DMS53 (cell line): Measurements from ENCODE around the gene STUM.

ENCODE experiments used
- DNase-seq: peaks from one replicate; lab custom pipeline; 2025; lab: John Stamatoyannopoulos, UW

The STUM gene

DNA sequence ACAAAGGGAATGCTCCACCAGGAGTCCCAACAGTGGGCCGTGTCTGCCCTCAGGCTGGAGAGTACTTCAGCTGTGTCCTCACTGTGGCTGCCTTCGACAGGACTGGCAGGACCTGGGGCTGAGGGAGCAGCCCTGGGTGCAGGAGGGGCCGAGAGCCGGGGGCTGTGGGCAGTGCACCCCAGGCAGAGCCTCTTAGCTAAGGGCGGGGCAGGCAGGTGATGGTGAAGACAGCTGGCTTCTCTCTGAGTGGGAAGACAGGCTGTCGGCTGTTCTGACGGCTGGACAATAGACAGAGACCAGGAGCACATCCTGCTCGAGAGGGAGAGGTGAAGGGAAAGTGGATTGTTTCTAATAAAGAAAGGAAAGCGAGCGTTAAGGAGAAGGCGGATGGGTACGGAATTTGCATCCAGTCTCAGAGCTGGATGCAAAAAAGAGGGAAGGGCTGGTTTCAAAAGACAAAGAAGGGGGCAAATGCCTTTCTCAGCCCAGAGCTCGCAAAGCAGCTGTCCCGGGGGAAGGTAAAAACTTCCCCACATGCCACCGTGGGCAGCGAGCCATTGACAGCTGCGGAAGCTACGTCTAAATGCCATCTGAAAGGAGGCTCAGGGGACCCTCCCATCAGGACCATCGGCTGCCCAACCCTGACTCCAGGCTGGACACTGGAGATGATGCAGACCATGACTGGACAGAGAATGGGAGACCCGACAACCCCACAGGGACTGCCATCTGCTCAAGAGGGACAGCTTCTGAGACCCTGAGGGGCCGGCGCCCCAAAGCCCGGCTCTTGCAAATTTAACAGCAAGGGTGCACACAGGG lies 92.0 kb downstream of the STUM start:
- peak; percentile 64 for DNase-seq

DNA sequence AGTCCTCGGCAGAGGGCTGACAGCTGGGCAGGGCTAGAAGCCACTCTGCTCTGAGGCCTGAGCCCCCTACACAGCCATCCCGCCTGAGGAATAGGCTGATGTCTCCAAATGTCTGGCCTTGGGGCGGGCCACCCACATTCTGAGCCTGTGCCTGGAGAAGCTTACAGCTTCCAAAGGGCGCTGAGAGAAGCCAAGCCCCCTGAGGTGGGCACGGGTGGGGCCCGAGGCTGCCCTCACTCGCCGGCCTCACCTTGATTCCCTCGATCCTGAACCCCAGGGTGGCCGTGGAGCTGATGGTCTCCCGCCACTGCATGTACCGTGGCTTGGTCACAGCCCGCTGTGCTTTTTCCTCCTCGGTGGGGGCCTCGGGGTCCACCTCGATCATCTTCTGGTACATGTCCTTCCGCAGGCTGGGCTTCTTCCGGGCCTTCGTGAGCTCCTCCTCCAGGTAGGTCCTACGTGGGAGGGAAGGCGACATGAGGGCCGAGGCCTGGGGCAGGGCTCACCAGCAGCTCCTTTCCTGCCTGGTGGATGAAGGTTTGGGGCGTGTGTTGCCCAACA lies 93.2 kb downstream of the STUM start:
- no peak for DNase-seq

DNA sequence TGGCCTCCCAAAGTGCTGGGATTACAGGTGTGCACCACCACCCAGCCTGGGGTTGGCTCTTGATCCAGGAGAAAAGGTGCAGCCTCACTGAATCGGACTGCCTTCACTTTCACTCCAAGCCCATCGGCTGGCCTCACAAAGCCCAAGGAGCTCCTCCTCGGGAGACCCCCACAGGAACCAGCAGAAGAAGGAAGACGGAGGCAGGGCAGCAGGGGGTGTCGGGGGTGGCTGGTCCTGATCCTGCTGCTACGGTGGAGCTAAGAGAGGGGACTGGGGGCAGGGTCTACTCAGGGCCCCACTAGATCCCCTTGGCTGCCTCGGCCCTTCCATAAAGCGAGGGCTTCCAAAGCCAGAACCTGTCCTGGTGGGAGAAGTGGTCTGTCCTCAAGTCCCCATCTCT lies 93.9 kb downstream of the STUM start:
- DNase-seq, result no peak

DNA sequence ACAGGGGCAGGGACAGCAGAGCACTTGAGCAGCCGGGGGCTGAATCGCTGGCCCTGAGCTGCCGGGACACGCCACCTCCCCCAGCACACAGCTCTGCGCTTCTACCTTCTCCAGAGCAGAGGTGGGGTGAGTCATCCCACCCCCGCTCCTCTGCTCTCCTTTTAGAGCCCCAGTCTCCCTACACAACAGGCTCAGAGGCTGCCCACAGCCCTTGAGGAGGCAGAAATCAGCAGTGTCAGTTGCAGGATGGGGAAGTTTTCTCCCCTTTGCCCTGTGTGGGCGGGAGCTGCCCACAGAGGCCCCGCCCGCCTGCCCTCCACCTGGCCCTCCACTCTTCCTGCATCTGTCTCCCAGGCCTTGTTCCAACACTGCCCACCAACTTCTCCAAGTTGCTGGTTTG lies 94.6 kb downstream of the STUM start:
- DNase-seq, result peak; percentile 56

DNA sequence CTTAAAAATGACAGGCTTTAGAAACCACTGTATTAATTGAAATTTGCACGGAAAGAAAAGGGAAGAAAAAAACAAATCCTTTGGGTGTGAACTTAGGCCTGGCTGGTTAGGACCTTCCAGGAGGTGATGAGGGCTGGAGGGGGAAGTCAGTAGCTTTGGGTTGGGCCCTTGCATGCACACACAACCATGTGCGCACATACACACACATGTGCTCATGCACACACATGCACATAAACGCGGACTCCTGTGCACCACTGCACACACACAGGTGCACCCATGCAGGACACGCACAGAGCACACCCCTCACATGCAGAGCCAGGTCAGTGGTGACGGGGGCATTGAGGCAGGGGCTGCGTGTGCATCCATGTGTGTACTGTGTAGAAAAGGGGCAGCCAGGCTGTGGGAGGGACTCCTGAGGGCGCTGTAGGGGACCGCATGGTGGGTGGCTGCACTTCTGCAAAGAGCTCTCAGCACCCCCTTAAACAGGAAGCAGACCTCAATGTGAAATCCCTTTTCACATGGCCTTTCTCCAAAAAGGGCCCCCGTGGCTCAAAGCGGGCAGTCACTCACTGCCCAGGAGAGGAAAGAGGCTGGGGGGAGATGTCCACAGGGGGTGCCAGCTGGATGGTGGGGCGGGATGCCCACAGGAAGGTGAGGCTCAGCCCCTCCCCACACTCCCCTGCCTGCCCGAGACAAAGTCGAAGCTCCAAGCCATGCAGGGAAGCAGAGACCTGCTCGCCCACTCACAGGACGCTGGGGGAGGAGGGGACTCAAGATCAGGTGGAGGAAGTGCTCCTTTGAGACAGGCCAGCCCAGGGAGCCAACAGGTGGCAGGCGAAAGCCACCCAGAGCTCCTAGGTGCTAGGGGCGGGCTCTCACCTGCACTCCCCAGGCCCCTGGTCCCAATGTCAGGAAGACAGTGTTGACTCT lies 95.3 kb downstream of the STUM start:
- DNase-seq, result no peak

DNA sequence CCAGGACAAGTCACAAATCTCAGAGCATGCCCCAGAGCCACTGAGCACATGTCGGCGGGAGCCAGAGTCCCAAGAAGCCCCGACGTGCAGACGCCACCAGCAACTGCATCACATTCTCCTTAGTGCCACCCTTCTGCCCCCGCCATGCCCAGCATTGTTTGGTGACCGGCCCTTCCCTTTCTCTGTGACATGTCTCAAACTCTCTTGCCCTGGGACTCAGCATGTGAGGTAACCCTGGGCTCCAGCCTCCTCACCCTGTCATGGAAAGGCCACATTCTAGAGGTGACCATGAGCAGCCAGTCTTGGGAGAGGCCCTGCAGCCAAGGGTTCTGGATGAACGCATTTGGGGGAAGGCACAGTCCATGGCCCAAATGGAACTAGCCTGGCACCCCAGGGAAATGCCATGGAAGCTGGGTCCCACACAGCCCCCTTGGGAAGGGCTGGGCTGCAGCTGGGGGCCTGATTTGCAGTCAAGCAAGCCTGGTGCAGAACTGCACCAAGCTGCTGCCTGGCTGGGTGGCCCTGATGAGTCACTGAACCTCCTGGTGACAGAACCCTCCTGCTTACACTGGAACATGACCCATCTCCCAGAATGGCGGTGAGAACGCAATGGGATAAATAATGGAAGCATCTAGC lies 96.1 kb downstream of the STUM start:
- peak; percentile 41 for DNase-seq

DNA sequence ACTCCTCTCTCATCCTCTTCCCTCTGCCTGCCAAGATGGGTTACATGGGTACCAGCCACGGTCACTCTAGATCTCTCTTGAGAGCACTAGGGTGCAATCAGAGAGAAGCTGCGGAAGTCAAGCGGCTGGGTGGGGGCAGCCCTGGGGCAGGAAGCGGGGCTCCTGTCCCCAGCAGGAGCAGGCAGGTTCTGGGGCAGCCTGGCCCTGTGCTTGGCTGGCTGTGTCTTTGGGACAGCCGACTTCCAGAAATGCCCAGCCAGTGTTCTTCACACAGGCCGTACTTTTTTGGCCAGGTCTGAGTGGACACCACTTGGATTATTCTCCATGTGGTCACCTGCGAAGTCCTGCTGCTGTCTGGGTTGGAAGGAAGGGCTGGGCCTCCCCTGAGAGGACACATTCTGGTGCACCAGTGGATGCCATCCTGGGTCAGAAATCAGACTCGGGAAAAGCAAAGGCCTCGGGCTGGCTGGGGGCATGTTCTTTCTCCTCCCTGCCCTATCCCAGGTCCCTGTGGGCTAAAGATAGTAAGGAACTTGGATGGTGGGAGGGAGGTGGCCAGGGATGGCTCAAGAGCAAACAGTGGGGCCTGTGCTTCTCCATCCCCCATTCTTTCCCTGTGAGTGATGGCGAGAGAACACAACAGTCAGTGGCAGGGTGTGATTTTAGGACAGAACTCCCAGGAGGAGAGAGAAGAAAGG lies 96.9 kb downstream of the STUM start:
- no peak for DNase-seq

DNA sequence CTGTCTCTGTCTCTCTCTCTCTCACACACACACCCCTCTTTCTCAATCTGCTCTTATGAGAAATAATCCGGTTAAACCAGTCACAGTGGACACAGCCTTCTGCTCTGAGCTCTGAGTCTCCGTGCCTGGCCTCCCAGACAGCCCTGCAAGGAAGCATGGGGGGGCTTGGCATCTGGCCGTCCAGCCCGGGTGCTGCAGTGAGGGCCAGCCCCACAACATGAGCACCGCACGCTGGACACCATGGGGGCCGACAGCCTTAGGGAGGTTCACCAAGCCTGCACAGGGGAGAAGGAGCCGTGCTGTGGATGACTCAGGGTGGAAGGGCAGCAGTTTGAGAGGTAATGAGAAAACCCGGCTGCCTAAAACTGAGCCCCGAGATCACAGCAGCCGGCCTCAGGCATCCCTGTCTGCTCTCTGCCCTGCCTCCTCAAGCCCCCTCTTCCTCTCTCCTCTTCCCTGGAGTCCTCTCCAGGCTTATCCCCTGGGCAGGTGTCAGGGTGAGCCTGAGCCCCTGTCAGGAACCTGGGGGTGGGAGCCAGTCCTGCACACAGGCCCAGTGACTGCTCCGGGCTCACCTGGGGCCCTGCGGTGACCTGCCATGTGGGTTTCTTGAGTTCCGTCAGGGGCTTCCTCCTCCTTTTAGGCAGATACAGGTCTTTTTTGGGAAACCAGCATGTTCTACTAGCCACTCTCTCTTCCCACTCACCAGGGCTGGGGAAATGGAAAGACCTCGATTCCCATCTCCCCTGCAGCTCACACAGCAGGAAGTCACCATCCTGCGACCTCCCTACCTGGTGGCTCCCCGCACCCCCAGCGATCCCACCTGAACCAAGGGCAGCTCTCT lies 97.7 kb downstream of the STUM start:
- DNase-seq, result peak; percentile 21

DNA sequence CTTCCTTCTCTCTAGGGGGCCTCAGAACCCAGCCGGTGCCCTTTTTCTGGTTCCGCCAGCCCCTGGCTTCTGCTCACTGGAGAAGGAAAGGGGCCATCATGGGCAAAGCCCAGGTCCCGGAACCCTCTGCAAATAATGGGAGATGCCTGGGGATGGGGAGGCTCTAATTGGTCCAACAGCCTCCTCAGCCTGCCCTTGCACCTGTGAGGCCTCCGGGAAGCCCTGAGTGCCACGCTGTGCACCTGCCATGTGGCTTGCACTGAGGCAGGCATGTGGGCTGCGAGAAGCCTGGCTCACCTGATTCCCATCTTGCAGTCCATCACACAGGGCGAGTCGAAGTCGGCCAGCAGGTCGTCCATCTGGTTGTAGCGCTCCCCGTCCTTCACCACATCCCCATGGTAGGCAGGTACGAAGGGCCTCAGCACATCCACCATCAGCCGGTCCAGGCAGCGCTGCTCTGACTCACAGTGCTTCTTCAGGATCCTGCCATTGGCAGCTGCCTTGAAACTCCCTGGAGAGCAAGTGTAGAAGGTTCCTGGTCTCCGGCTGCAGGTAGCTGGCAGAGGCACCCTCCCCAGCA lies 98.4 kb downstream of the STUM start:
- no peak for DNase-seq

DNA sequence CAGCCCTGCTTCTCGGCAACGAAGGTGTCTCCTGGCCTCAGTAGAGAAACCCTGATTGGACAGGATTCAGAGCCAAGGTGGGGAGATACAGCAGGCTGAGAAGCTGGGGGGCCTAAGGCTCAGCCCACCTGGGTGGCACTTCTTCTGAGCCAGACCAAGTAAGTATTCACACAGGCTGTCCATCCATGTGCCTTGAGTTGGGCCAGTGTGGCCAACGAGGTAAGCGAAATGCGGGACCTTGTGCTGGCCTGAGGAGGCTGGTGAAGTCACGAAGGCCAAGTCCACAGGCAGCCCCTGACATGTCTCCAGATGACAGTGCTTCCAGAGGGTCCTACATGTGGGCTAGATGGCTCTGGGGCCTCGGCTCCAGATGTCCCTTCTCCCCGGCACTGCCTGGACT lies 99.2 kb downstream of the STUM start:
- DNase-seq, result no peak

DNA sequence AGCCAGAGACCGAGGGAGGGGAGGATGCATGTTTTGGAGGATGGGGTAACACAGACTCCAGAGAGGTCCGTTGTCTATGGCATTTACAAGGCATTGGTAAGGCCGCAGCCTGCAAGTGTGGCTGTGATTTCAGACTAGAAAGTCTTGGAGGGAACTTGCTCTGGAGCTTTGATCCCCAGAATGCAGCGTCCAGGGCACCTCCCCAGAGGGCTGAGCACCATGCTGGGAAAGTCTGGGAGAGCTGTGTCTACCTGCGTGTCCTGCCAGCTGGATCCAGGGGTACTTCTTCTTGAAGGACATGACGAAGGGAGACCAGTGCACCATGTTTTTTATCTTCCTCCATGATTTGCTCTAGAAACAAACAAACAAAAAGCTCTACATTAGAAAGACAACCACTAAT lies 99.9 kb downstream of the STUM start:
- no peak for DNase-seq

DNA sequence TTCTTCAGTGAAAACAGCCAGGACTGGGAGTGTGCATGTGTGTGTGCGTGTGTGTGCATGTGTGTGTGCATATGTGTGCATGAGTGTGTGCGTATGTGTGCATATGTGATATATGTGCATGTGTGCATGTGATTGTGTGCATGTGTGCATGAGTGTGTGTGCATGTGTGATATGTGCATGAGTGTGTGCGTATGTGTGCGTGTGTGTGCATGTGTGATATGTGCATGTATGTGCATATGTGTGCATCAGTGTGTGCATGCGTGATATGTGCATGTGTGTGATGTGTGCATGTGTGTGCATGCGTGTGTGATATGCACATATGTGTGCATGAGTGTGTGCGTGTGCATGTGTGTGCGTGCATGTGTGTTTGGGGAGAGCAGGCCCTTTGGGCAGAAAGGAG lies 100.7 kb downstream of the STUM start:
- DNase-seq, result no peak

DNA sequence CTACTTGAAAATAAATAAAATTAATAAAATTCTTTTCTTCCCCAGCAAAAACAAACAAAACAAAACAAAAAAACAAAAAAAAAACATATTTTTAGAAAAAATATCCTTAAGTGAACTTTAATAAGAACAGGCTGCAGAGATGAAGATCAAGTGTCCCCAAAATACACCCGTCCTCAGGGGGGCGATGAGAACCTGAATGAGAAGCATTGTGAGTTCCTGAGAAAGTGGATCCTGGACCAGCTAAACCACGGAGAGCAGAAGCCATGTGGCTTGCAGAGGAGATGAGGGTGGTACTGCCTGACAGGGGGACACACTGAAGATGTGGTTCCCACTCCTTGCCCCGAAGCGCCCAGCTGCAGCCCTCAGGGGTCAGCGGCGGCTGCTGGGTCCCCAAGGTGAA lies 101.2 kb downstream of the STUM start:
- DNase-seq, result peak; percentile 49

DNA sequence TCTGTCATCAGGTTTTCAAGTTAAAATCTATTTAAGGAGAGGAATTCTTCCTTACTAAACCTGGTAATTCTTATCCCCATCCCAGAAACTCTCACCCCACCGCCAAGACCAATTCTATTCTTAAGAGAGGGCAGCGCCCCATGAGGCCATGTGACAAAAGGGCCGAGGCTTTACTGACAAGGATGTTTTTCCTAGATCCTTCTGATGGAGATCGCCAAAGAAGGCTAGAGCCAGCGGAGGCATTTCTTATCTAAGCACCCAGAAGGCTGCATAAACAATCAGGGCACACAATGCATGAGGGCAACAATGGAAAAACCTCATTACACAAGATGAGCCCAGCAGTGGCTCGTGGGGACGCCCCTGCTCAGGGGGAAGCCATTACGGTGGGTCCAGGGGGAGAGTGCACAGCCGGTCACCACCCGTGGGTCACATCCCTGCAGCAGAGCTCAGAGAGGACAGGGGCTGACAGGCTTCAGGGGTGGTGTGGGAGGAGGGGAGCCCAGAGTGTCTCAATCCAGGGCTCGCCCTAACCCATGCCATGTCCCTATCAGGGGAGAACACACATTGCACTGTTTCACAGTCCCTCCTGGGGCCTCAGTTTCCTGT lies 101.8 kb downstream of the STUM start:
- DNase-seq, result no peak

DNA sequence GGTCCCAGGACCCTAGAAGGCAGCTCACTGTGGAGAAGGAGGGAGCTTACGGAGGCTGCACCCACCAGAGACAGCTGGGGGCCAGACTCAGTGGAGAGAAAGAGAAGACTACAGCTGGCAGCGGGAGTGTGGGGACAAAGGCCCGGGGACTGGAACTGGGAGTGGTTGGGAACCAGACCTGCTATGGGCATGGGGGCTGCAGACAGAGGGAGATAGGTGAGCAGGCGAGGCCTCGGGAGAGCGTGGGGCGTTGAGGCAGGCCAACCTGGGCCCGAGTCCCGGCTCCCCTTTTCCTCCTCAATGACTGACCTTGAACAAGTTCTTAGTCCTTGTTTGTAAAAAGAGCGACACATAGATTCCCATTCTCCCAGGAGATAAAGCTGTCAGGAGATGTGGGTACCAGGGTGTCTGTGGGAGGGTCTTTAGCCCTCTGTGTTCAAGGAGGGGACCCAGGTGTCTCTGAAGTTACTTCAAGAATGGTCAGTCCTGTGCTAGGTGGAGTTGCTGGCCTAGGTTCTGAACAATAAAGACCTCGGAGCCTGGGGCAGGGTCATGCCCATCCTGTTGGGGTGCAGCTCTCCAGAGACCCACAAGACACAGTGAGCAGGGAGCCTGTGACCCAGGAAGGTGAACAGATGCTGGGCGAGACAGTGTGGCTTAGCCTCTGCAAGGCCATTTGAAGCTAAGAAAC lies 102.6 kb downstream of the STUM start:
- no peak for DNase-seq

DNA sequence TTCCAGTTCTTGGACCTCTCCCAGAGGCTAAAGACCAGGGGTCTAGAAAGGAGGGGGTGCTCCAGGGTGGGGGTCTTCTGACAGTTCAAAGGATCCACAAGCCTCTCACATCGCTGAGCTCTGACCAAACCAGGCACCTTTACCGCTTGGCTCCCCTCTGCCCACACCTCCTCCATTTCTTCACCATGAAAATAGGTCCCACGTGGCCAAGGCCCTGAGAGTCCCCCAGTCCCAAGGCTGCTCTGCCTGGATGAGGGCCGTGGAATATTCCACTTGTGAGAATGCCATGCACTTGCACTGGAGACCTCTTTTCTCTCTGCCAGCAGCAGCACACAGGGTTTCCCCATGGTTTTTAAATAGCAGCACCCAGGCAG lies 103.2 kb downstream of the STUM start:
- no peak for DNase-seq

DNA sequence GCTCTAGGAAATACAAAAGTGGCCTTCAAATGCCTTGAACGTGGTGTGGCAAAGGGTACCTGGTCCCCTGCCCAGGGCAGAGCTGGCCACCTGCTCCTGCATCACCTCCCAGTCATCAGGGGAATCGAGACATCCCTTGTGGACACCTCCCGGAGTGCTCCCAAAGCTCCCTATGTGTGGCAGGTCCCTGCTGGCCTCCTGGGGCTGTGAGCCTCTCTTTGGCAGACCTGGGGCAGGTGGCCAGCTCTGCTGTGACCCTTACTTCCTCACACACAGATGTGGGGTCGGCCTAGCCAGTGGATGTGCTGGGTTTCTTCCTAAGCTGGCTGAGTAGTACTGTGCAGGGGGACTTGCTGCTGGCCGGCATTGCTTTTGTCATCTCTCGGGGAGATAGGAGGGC lies 104.0 kb downstream of the STUM start:
- no peak for DNase-seq

DNA sequence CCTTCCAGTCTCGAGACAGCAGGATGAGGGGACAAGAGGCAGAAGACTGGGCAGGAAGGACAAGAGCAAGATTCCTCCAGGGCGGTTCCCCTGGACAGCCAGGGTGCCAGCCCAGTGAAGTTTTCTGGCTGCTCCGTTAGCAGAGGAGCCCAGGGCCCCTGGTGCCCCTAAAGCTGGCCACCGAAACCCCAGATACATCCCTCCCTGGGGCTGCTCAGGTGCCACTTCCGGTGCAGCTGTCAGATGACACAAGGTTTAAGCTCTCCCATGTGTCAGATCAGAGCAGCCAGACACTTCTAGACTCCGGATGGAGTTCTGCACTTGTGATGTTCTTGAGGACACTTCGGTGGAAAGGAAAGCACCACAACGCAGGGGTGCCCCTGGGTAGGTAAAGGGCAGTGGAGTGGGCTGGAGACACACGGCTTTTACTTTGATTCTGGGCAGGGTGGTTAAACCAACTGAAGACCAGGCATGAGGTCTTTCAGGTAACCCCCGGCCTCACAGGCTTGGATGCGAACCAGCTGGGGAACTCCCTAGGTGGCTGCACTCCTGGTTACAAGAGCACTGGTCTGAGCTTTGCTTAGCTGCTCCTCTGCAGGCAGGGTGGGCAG lies 104.9 kb downstream of the STUM start:
- DNase-seq, result no peak

DNA sequence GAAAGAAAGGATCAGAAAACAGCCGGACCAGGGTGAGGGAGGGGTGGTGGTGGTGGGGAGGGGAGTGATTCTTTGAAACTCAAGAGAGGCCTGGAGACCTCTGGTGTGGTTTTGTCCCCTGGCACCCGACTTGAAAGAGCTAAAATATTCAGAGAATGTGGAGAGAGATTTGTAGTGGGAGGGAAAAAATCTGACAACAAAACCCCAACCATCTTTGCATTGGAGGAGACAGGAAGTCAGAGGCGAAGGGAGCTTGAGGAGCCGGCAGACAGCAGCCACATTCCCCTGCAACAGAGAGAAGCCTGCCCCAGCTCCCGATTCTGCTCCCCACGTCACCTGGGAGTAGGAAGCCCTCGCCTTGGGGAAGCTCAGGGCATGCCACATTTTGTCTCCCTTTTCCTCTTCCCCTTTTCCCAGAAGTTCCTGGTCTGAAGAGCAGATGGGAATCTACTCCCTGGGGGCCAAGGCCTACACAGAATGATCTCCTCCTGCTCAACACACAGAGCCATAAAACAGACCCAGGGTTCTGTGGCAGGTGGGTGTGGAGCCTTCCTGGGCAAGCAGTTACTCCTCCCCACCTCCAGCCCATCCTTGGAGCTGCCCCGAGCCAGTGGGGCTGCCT lies 105.6 kb downstream of the STUM start:
- DNase-seq, result no peak
